ENCODE results near the gene OSBPL6.

- TF ChIP-seq CTCF (IDR thresholded peaks at IDR 0.05) (no peak), EZH2 (IDR thresholded peaks at IDR 0.05) (no peak)
Measured at GRCh38 chr2:178315488-178315948, 121.2 kb downstream of the OSBPL6 start.

Data from neural progenitor cell (in vitro differentiated cells).